GM21619 (cell line): ENCODE data around the gene AGA.

Experiments used
- ATAC-seq: cut with Tn5 transposase; IDR thresholded peaks from one replicate; pipeline ENCODE4 v1.9.1; 2021; ENCODE audit not compliant: unreplicated experiment

AGA gene

GRCh38 chr4:177447417-177448004, 5.3 kb upstream of the AGA start:
- ATAC-seq: no peak

GRCh38 chr4:177446586-177446985, 4.3 kb upstream of the AGA start:
- ATAC-seq: no peak

GRCh38 chr4:177444911-177445736, 2.9 kb upstream of the AGA start:
- no peak for ATAC-seq

GRCh38 chr4:177441061-177441802, 1.0 kb downstream of the AGA start:
- ATAC-seq: peak; percentile 37

GRCh38 chr4:177436456-177436855, 5.8 kb downstream of the AGA start:
- no peak for ATAC-seq

- ATAC-seq: no peak
Observed at GRCh38 chr4:177434667-177435066, 7.6 kb downstream of the AGA start.

- ATAC-seq: no peak
Observed at GRCh38 chr4:177427192-177427591, 15.0 kb downstream of the AGA start.

GRCh38 chr4:177419434-177419833, 22.8 kb downstream of the AGA start:
- no peak for ATAC-seq

- no peak for ATAC-seq
Observed at GRCh38 chr4:177413656-177414055, 28.6 kb downstream of the AGA start.

- ATAC-seq: no peak
Observed at GRCh38 chr4:177413076-177413475, 29.2 kb downstream of the AGA start.

GRCh38 chr4:177411996-177412395, 30.2 kb downstream of the AGA start:
- ATAC-seq: no peak

GRCh38 chr4:177410566-177410965, 31.7 kb downstream of the AGA start:
- no peak for ATAC-seq

- ATAC-seq: no peak
Observed at GRCh38 chr4:177408023-177408422, 34.2 kb downstream of the AGA start.

- no peak for ATAC-seq
Observed at GRCh38 chr4:177405508-177405907, 36.7 kb downstream of the AGA start.

- no peak for ATAC-seq
Observed at GRCh38 chr4:177404986-177405385, 37.3 kb downstream of the AGA start.

- ATAC-seq: no peak
Observed at GRCh38 chr4:177404342-177404741, 37.9 kb downstream of the AGA start.

GRCh38 chr4:177403746-177404145, 38.5 kb downstream of the AGA start:
- no peak for ATAC-seq

- no peak for ATAC-seq
Observed at GRCh38 chr4:177401658-177402273, 40.5 kb downstream of the AGA start.

GRCh38 chr4:177400030-177400429, 42.2 kb downstream of the AGA start:
- no peak for ATAC-seq

GRCh38 chr4:177396352-177396751, 45.9 kb downstream of the AGA start:
- ATAC-seq: no peak

- ATAC-seq: peak; percentile 59
Observed at GRCh38 chr4:177393236-177393635, 49.0 kb downstream of the AGA start.

- no peak for ATAC-seq
Observed at GRCh38 chr4:177391953-177392352, 50.3 kb downstream of the AGA start.
